ENCODE measurements around the gene LYRM1. TPM values are rescaled to one million over a fixed set of nuclear protein-coding genes. Genes with fewer than 3 reads are reported as not detected.

Gene LYRM1
- total RNA-seq, 4 donors from 2014 or later = 24.3 to 27.3 (median 25.5) TPM

GRCh38 chr16:20904507-20905081 lies 4.0 kb downstream of the LYRM1 start:
- H3K4me3 ChIP-seq (ENCODE audit: low read depth, poor library complexity, severe bottlenecking) = no peak overlapping the region
- no peak for DNase-seq (ENCODE audit: low spot score in 2 of 2)
- TF ChIP-seq POLR2A (IDR thresholded peaks at IDR 0.05) = no peak
- TF ChIP-seq CTCF (IDR thresholded peaks at IDR 0.05) = no peak
- 20 to 26% methylated on average over 3 of the region's 3 CpGs for WGBS, 2 donors
- intact Hi-C loops (cut with DNase I; ENCODE audit: low total_unique reads) = loop anchor here (10.0 kb wide), 1 partner anchor 1290 kb away; no protein-coding TSS in a partner anchor

- intact Hi-C loops (cut with DNase I; ENCODE audit: low total_unique reads) = loop anchor here (10.0 kb wide), 1 partner anchor 1289 kb away; no protein-coding TSS in a partner anchor
Measured at GRCh38 chr16:20905576-20905975, 5.0 kb downstream of the LYRM1 start.

GRCh38 chr16:20906341-20907255 lies 6.0 kb downstream of the LYRM1 start:
- WGBS, 2 donors = 62% methylated on average over 4 of the region's 4 CpGs
- no peak for DNase-seq (ENCODE audit: low spot score in 2 of 2)
- intact Hi-C loops (cut with DNase I; ENCODE audit: low total_unique reads) = loop anchor here (10.0 kb wide), 1 partner anchor 1288 kb away; no protein-coding TSS in a partner anchor

More at GRCh38 chr16:20905576-20905975, 5.0 kb downstream of the LYRM1 start:
- no peak overlapping the region for H3K4me3 ChIP-seq (ENCODE audit: low read depth, poor library complexity, severe bottlenecking)
- WGBS, 2 donors = 38 to 46% methylated on average over 3 of the region's 3 CpGs
- no peak for DNase-seq (ENCODE audit: low spot score in 2 of 2)
- TF ChIP-seq POLR2A (IDR thresholded peaks at IDR 0.05) (no peak), CTCF (IDR thresholded peaks at IDR 0.05) (no peak)

GRCh38 chr16:20910781-20911321 lies 10.3 kb downstream of the LYRM1 start:
- DNase-seq (ENCODE audit: low spot score in 2 of 2) = no peak
- no peak for TF ChIP-seq POLR2A (IDR thresholded peaks at IDR 0.05)
- no peak for TF ChIP-seq CTCF (IDR thresholded peaks at IDR 0.05)
- WGBS, 2 donors = 21 to 31% methylated on average over 2 of the region's 2 CpGs
- intact Hi-C loops (cut with DNase I; ENCODE audit: low total_unique reads) = no loop called here
- H3K4me3 ChIP-seq (ENCODE audit: low read depth, poor library complexity, severe bottlenecking) = no peak overlapping the region

More at GRCh38 chr16:20906341-20907255, 6.0 kb downstream of the LYRM1 start:
- no peak overlapping the region for H3K4me3 ChIP-seq (ENCODE audit: low read depth, poor library complexity, severe bottlenecking)
- TF ChIP-seq CTCF (IDR thresholded peaks at IDR 0.05) = no peak
- TF ChIP-seq POLR2A (IDR thresholded peaks at IDR 0.05) = no peak

GRCh38 chr16:20911361-20911760 lies 10.8 kb downstream of the LYRM1 start:
- DNase-seq (ENCODE audit: low spot score in 2 of 2) = no peak
- WGBS, 2 donors = 44 to 48% methylated on average over 1 of the region's 1 CpG
- no peak for TF ChIP-seq POLR2A (IDR thresholded peaks at IDR 0.05)
- no peak overlapping the region for H3K4me3 ChIP-seq (ENCODE audit: low read depth, poor library complexity, severe bottlenecking)
- intact Hi-C loops (cut with DNase I; ENCODE audit: low total_unique reads) = no loop called here

- DNase-seq (ENCODE audit: low spot score in 2 of 2) = no peak
- no peak for TF ChIP-seq POLR2A (IDR thresholded peaks at IDR 0.05)
- no peak for TF ChIP-seq CTCF (IDR thresholded peaks at IDR 0.05)
- intact Hi-C loops (cut with DNase I; ENCODE audit: low total_unique reads) = no loop called here
- H3K4me3 ChIP-seq (ENCODE audit: low read depth, poor library complexity, severe bottlenecking) = no peak overlapping the region
- 94 to 95% methylated on average over 10 of the region's 10 CpGs for WGBS, 2 donors
Measured at GRCh38 chr16:20916289-20916688, 15.7 kb downstream of the LYRM1 start.

All from lower leg skin (tissue), 4 donors.